HEK293 (cell line): ENCODE data around the gene PTPRF.
A peak's percentile ranks its signal among the peaks of the same experiment; 100 is the strongest.

Experiments
- CTCF ChIA-PET: fragments of 350-600 bp; formaldehyde crosslinking; extraction: SDS; loops from one replicate; lab custom pipeline; 2021; ENCODE audit warnings: antibody characterized with exemption; lab: Yijun Ruan, JAX
- POLR2A ChIA-PET: fragments of 300-600 bp; formaldehyde crosslinking; extraction: SDS; loops from one replicate; lab custom pipeline; 2020; ENCODE audit warnings: antibody characterized with exemption, inconsistent platforms; lab: Yijun Ruan, JAX
- H3K27ac ChIP-seq: fragments of 200-500 bp; sonication (Bioruptor generic); 2 replicates; pipeline ENCODE4 v1.5.1; 2014; ENCODE audit warnings: low read depth, low read length, control low read depth, inconsistent platforms; ENCODE audit errors: extremely low read depth
- H3K36me3 ChIP-seq, 2 experiments: fragments of 200-500 bp in 1 of 2; sonication (Bioruptor generic) in 1 of 2; 1 replicate in 1 of 2; 2 replicates in 1 of 2; pipeline ENCODE4 v1.5.1; 2014 to 2017; ENCODE audit warnings: inconsistent platforms in 2 of 2, low read length in 2 of 2; ENCODE audit not compliant: control insufficient read depth in 2 of 2, insufficient read depth in 1 of 2
- H3K4me1 ChIP-seq: fragments of 200-500 bp; sonication (Bioruptor generic); 2 replicates; pipeline ENCODE4 v1.5.1; 2014; ENCODE audit warnings: mild to moderate bottlenecking, low read length, inconsistent platforms; ENCODE audit not compliant: control insufficient read depth, insufficient read depth
- H3K4me3 ChIP-seq: 2 replicates; pipeline ENCODE4 v1.5.1; 2011; ENCODE audit warnings: low read depth, mild to moderate bottlenecking, control low read depth, low read length, moderate library complexity
- H3K9me3 ChIP-seq: fragments of 200-500 bp; sonication (Bioruptor generic); 2 replicates; pipeline ENCODE4 v1.5.1; 2014; ENCODE audit warnings: low read depth, low read length, inconsistent platforms; ENCODE audit not compliant: control insufficient read depth, insufficient read depth
- BCL11B ChIP-seq: fragments of 450-650 bp; formaldehyde crosslinking; IDR thresholded peaks from 2 replicates; pipeline ENCODE4 v1.5.1; 2016; ENCODE audit warnings: low read depth, missing biosample characterization, missing genetic modification characterization
- EGR2 ChIP-seq: fragments of 450-650 bp; formaldehyde crosslinking; IDR thresholded peaks from 2 replicates; pipeline ENCODE4 v1.5.1; 2016; ENCODE audit warnings: low read depth, missing biosample characterization, missing genetic modification characterization
- INSM2 ChIP-seq: fragments of 450-650 bp; formaldehyde crosslinking; IDR thresholded peaks from 2 replicates; pipeline ENCODE4 v1.5.1; 2016; ENCODE audit warnings: missing biosample characterization, missing genetic modification characterization
- KLF1 ChIP-seq: fragments of 450-650 bp; formaldehyde crosslinking; IDR thresholded peaks from 2 replicates; pipeline ENCODE4 v1.5.1; 2016; ENCODE audit warnings: missing biosample characterization, missing genetic modification characterization
- SALL2 ChIP-seq: fragments of 450-650 bp; formaldehyde crosslinking; IDR thresholded peaks from 2 replicates; pipeline ENCODE4 v1.5.0; 2017; ENCODE audit warnings: missing biosample characterization, mild to moderate bottlenecking, missing genetic modification characterization, borderline replicate concordance
- SCRT1 ChIP-seq: fragments of 450-650 bp; formaldehyde crosslinking; IDR thresholded peaks from 2 replicates; pipeline ENCODE4 v1.5.1; 2016; ENCODE audit warnings: missing biosample characterization, missing genetic modification characterization, borderline replicate concordance
- ZFHX2 ChIP-seq: fragments of 450-650 bp; formaldehyde crosslinking; conservative IDR thresholded peaks from 2 replicates; pipeline ENCODE4 v1.5.1; 2016; ENCODE audit warnings: missing biosample characterization, missing genetic modification characterization
- ZIC2 ChIP-seq: fragments of 450-650 bp; formaldehyde crosslinking; IDR thresholded peaks from 2 replicates; pipeline ENCODE4 v1.5.1; 2016; ENCODE audit warnings: missing biosample characterization, missing genetic modification characterization
- ZNF10 ChIP-seq: fragments of 450-650 bp; formaldehyde crosslinking; IDR thresholded peaks from 2 replicates; pipeline ENCODE4 v1.5.1; 2017; ENCODE audit warnings: missing biosample characterization, missing genetic modification characterization
- ZNF114 ChIP-seq: fragments of 450-650 bp; formaldehyde crosslinking; IDR thresholded peaks from 2 replicates; pipeline ENCODE4 v1.5.0; 2017; ENCODE audit warnings: missing biosample characterization, missing genetic modification characterization
- ZNF302 ChIP-seq: fragments of 450-650 bp; formaldehyde crosslinking; IDR thresholded peaks from 2 replicates; pipeline ENCODE4 v1.5.1; 2016; ENCODE audit warnings: missing biosample characterization, missing genetic modification characterization, low read depth
- ZNF600 ChIP-seq: fragments of 450-650 bp; formaldehyde crosslinking; IDR thresholded peaks from 2 replicates; pipeline ENCODE4 v1.5.1; 2016; ENCODE audit warnings: missing biosample characterization, missing genetic modification characterization
- ZNF837 ChIP-seq: fragments of 450-650 bp; formaldehyde crosslinking; IDR thresholded peaks from 2 replicates; pipeline ENCODE4 v1.5.1; 2016; ENCODE audit warnings: missing biosample characterization, missing genetic modification characterization
- ZSCAN30 ChIP-seq: fragments of 450-650 bp; IDR thresholded peaks from 2 replicates; pipeline ENCODE4 v1.5.1; 2018; ENCODE audit warnings: missing biosample characterization, mild to moderate bottlenecking, missing genetic modification characterization, moderate library complexity
- ZSCAN4 ChIP-seq: fragments of 450-650 bp; formaldehyde crosslinking; IDR thresholded peaks from 2 replicates; pipeline ENCODE4 v1.5.1; 2017; ENCODE audit warnings: missing biosample characterization, missing genetic modification characterization
- TF ChIP-seq, protein P1 (sequence below): fragments of 450-650 bp; formaldehyde crosslinking; IDR thresholded peaks from 2 replicates; pipeline ENCODE4 v1.5.1; 2017; ENCODE audit warnings: missing biosample characterization, missing genetic modification characterization
- TF ChIP-seq, protein P2 (sequence below): fragments of 450-650 bp; formaldehyde crosslinking; IDR thresholded peaks from 2 replicates; pipeline ENCODE4 v1.5.1; 2016; ENCODE audit warnings: missing biosample characterization, missing genetic modification characterization, low read depth
- TF ChIP-seq, protein P3 (sequence below): fragments of 450-650 bp; formaldehyde crosslinking; IDR thresholded peaks from 2 replicates; pipeline ENCODE4 v1.5.1; 2016; ENCODE audit warnings: missing biosample characterization, missing genetic modification characterization

Gene PTPRF

GRCh38 chr1:43557744-43558245, 27.1 kb downstream of the PTPRF start:
- TF ChIP-seq BCL11B (tag by site-specific recombination), result no peak
- 0 out of 2 replicates have a peak, but pooled peaks have one; percentile 52 for TF ChIP-seq KLF1 (tag by site-specific recombination)
- TF ChIP-seq, all 188 proteins: peak for 1

GRCh38 chr1:43558346-43558841, 27.7 kb downstream of the PTPRF start:
- CTCF ChIA-PET, result interaction anchor here (0.6 to 1.0 kb wide), 2 partner anchors 10 to 29 kb away, joined by 3 read pairs; no protein-coding TSS in a partner anchor
- H3K9me3 ChIP-seq, result no peaks in the 10 kb centered on the region
- H3K4me3 ChIP-seq, result no peak overlapping the region
- H3K4me1 ChIP-seq, result no peaks in the 10 kb centered on the region
- peaks cover 5 to 69% of the 10 kb centered on the region in 2 experiments; a peak in 2 of 3 replicates for H3K36me3 ChIP-seq
- POLR2A ChIA-PET, result no interaction called here
- no peak overlapping the region for H3K27ac ChIP-seq
- peak; percentile 9; the same call in 1 of the 2 replicates for TF ChIP-seq ZFHX2
- TF ChIP-seq, protein P1, sequence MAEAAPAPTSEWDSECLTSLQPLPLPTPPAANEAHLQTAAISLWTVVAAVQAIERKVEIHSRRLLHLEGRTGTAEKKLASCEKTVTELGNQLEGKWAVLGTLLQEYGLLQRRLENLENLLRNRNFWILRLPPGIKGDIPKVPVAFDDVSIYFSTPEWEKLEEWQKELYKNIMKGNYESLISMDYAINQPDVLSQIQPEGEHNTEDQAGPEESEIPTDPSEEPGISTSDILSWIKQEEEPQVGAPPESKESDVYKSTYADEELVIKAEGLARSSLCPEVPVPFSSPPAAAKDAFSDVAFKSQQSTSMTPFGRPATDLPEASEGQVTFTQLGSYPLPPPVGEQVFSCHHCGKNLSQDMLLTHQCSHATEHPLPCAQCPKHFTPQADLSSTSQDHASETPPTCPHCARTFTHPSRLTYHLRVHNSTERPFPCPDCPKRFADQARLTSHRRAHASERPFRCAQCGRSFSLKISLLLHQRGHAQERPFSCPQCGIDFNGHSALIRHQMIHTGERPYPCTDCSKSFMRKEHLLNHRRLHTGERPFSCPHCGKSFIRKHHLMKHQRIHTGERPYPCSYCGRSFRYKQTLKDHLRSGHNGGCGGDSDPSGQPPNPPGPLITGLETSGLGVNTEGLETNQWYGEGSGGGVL (tag by site-specific recombination), result no peak

More at GRCh38 chr1:43557744-43558245, 27.1 kb downstream of the PTPRF start:
- H3K36me3 ChIP-seq, result peaks cover 5 to 75% of the 10 kb centered on the region in 2 experiments; a peak in 2 of 3 replicates
- H3K4me1 ChIP-seq, result no peaks in the 10 kb centered on the region
- no peak overlapping the region for H3K4me3 ChIP-seq
- ChIA-PET POLR2A (no interaction called here), CTCF (no interaction called here)
- no peak overlapping the region for H3K27ac ChIP-seq
- no peaks in the 10 kb centered on the region for H3K9me3 ChIP-seq

- Histone ChIP-seq H3K27ac (no peak overlapping the region), H3K9me3 (no peaks in the 10 kb centered on the region), H3K4me1 (no peaks in the 10 kb centered on the region), H3K36me3 (peaks cover 5 to 64% of the 10 kb centered on the region in 2 experiments; a peak in 2 of 3 replicates), H3K4me3 (no peak overlapping the region)
- TF ChIP-seq SCRT1 (tag by site-specific recombination), result peak; percentile 53
- TF ChIP-seq, protein P2, sequence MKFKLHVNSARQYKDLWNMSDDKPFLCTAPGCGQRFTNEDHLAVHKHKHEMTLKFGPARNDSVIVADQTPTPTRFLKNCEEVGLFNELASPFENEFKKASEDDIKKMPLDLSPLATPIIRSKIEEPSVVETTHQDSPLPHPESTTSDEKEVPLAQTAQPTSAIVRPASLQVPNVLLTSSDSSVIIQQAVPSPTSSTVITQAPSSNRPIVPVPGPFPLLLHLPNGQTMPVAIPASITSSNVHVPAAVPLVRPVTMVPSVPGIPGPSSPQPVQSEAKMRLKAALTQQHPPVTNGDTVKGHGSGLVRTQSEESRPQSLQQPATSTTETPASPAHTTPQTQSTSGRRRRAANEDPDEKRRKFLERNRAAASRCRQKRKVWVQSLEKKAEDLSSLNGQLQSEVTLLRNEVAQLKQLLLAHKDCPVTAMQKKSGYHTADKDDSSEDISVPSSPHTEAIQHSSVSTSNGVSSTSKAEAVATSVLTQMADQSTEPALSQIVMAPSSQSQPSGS (tag by site-specific recombination), result no peak
- no peak for TF ChIP-seq ZNF302
- TF ChIP-seq ZSCAN4, result peak; percentile 40
- no peak for TF ChIP-seq ZNF114 (tag by site-specific recombination)
- TF ChIP-seq, protein P3, sequence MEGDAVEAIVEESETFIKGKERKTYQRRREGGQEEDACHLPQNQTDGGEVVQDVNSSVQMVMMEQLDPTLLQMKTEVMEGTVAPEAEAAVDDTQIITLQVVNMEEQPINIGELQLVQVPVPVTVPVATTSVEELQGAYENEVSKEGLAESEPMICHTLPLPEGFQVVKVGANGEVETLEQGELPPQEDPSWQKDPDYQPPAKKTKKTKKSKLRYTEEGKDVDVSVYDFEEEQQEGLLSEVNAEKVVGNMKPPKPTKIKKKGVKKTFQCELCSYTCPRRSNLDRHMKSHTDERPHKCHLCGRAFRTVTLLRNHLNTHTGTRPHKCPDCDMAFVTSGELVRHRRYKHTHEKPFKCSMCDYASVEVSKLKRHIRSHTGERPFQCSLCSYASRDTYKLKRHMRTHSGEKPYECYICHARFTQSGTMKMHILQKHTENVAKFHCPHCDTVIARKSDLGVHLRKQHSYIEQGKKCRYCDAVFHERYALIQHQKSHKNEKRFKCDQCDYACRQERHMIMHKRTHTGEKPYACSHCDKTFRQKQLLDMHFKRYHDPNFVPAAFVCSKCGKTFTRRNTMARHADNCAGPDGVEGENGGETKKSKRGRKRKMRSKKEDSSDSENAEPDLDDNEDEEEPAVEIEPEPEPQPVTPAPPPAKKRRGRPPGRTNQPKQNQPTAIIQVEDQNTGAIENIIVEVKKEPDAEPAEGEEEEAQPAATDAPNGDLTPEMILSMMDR, result peak; percentile 31; the same call in 1 of the 2 replicates
- CTCF ChIA-PET, result no interaction called here
- POLR2A ChIA-PET, result no interaction called here
Observed at GRCh38 chr1:43559714-43560113, 29.0 kb downstream of the PTPRF start.

DNA sequence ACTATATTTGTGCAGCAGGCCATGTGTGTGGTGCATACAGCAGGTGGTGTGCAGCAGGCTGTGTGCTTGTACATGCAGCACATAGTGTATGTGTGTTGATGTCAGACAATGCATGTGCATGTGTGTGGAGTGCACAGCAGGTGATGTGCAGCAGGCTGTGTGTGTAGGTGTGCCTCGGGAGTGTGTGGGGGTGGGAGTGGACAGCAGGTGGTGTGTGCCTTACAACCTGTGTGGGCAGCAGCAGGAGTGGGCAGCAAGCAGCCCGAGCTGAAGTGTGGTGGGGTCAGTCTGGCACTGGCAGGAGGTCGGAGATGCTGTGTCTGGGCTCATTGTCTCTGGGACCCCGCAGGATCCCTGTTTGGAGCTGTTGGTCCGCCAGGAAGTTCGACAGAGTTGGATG, 29.6 kb downstream of the PTPRF start:
- Histone ChIP-seq H3K4me1 (no peaks in the 10 kb centered on the region), H3K36me3 (peaks cover 4 to 65% of the 10 kb centered on the region in 2 experiments; a peak in 2 of 3 replicates), H3K9me3 (no peaks in the 10 kb centered on the region), H3K27ac (no peak overlapping the region), H3K4me3 (no peak overlapping the region)
- ChIA-PET POLR2A (interaction anchor here (1.2 kb wide), 1 partner anchor 90 kb away, joined by 3 read pairs; the partner anchor contains the start of gene KDM4A), CTCF (no interaction called here)
- no peak for TF ChIP-seq SALL2 (tag by site-specific recombination)
- TF ChIP-seq INSM2 (tag by site-specific recombination), result no peak
- no peak for TF ChIP-seq ZNF10 (tag by site-specific recombination)
- peak; percentile 97 for TF ChIP-seq EGR2
- TF ChIP-seq ZNF600 (tag by site-specific recombination), result no peak; the same call in 1 of the 2 replicates
- TF ChIP-seq ZSCAN30 (tag by site-specific recombination), result no peak
- TF ChIP-seq ZNF837, result no peak
- 0 out of 2 replicates have a peak, but pooled peaks have one; percentile 16 for TF ChIP-seq ZIC2
